ENCODE measurements around the gene PCOLCE2.
"Not testable (repeated sequence)": the region's sequence is repeated elsewhere in the genome, so short reads cannot be mapped to it uniquely, and the experiment has no call there.

Gene PCOLCE2

DNA sequence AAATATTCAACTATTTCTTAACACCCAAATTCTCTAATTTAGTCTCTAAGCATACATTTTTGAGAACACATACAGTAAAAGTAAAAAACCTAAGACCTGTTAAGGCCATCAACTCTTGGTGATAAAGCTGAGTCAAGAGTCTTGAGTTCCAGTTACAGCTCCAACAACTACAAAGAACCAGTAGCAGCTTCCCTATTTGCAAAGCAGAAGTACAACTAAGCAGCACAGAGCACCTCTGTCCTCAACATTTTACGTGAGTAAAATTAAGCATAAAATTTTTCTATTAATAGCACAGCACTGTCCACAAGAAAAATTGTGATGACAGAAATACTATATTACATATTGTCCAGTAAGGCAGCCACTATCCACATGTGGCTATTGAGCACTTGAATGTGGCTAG is 4.4 kb downstream of the PCOLCE2 start:
- TF ChIP-seq BACH2 (CRISPR knock-in tag; IDR thresholded peaks at IDR 0.05; ENCODE audit: borderline replicate concordance), result no peak
- TF ChIP-seq, protein P1, sequence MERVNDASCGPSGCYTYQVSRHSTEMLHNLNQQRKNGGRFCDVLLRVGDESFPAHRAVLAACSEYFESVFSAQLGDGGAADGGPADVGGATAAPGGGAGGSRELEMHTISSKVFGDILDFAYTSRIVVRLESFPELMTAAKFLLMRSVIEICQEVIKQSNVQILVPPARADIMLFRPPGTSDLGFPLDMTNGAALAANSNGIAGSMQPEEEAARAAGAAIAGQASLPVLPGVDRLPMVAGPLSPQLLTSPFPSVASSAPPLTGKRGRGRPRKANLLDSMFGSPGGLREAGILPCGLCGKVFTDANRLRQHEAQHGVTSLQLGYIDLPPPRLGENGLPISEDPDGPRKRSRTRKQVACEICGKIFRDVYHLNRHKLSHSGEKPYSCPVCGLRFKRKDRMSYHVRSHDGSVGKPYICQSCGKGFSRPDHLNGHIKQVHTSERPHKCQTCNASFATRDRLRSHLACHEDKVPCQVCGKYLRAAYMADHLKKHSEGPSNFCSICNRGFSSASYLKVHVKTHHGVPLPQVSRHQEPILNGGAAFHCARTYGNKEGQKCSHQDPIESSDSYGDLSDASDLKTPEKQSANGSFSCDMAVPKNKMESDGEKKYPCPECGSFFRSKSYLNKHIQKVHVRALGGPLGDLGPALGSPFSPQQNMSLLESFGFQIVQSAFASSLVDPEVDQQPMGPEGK (CRISPR knock-in tag; IDR thresholded peaks at IDR 0.05; ENCODE audit: borderline replicate concordance), result no peak
- TF ChIP-seq, protein P2, sequence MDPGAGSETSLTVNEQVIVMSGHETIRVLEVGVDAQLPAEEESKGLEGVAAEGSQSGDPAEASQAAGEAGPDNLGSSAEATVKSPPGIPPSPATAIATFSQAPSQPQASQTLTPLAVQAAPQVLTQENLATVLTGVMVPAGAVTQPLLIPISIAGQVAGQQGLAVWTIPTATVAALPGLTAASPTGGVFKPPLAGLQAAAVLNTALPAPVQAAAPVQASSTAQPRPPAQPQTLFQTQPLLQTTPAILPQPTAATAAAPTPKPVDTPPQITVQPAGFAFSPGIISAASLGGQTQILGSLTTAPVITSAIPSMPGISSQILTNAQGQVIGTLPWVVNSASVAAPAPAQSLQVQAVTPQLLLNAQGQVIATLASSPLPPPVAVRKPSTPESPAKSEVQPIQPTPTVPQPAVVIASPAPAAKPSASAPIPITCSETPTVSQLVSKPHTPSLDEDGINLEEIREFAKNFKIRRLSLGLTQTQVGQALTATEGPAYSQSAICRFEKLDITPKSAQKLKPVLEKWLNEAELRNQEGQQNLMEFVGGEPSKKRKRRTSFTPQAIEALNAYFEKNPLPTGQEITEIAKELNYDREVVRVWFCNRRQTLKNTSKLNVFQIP (CRISPR knock-in tag; IDR thresholded peaks at IDR 0.05; ENCODE audit: borderline replicate concordance, low read depth), result no peak
- no peak for TF ChIP-seq ZFP3 (CRISPR knock-in tag; IDR thresholded peaks at IDR 0.05)
- no peak for TF ChIP-seq OSR1 (CRISPR knock-in tag; IDR thresholded peaks at IDR 0.05)
- no peak for TF ChIP-seq CSDC2 (CRISPR knock-in tag; IDR thresholded peaks at IDR 0.05)
- TF ChIP-seq ARNTL (CRISPR knock-in tag; IDR thresholded peaks at IDR 0.05; ENCODE audit: borderline replicate concordance, low read depth), result no peak
- no peak for TF ChIP-seq PPARA (CRISPR knock-in tag; IDR thresholded peaks at IDR 0.05; ENCODE audit: borderline replicate concordance)
- TF ChIP-seq SNAI2 (CRISPR knock-in tag; IDR thresholded peaks at IDR 0.05), result no peak
- no peak for TF ChIP-seq ZNF565 (CRISPR knock-in tag; conservative IDR thresholded peaks at IDR 0.05; ENCODE audit: low read depth)
- TF ChIP-seq TCF4 (CRISPR knock-in tag; IDR thresholded peaks at IDR 0.05; ENCODE audit: borderline replicate concordance), result no peak

DNA sequence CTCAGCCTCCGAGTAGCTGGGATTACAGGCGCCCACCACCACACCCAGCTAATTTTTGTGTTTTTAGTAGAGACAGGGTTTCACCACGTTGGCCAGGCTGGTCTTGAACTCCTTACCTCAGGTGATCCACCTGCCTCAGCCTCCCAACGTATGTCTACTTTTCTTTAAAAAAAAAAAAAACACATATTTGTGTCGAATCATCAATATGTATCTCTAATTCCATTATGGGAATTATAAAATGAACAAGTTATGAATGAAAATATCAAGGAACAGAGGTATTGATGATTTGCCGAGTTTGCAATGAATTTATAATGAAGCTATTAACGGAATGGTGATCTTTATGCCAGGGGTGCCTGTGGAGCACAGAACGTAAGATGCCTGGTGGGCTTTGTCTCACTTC is 5.3 kb downstream of the PCOLCE2 start:
- not testable (repeated sequence) for ATAC-seq

More for the DNA sequence above, 4.4 kb downstream of the PCOLCE2 start:
- no peak for ATAC-seq

DNA sequence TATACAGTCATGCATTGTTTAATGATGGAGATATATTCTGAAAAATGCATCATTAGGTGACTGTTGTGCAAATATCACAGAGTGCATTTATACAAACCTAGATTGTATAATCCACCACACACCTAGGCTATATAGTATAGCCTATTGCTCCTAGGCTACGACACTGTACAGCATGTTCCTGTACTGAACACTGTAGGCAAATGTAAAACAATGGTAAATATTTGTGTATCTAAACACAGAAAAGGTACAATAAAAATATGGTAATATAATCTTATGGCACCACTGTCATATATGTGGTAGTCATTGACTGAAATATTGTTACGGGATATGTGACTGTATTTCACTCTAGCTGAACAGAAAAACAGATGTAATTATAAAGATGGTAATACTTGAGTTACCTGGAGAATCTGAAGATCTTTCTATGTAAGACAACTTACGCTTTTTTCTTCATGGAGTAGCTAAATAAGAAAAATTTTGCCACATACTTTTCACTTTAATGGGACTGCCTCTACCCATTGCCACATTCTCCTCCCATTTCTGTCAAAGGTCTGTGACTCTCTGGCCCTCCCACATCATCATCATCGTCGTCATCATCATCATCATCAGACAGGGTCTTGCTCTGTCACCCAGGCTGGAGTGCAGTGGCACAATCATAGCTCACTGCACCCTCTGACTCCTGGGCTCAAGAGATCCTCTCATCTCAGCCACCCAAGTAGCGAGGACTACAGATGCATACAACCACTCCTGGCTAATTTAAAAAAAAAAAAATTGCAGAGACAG is 7.2 kb downstream of the PCOLCE2 start:
- no peak for ATAC-seq
- TF ChIP-seq ZFP30 (CRISPR knock-in tag; IDR thresholded peaks at IDR 0.05) (no peak), SNAI2 (CRISPR knock-in tag; IDR thresholded peaks at IDR 0.05) (no peak), ZNF70 (CRISPR knock-in tag; IDR thresholded peaks at IDR 0.05) (no peak), BACH2 (CRISPR knock-in tag; IDR thresholded peaks at IDR 0.05; ENCODE audit: borderline replicate concordance) (no peak), CSDC2 (CRISPR knock-in tag; IDR thresholded peaks at IDR 0.05) (no peak), TCF4 (CRISPR knock-in tag; IDR thresholded peaks at IDR 0.05; ENCODE audit: borderline replicate concordance) (no peak), ISL1 (CRISPR knock-in tag; IDR thresholded peaks at IDR 0.05) (no peak), GLIS3 (CRISPR knock-in tag; IDR thresholded peaks at IDR 0.05) (no peak)
- TF ChIP-seq, protein P3, sequence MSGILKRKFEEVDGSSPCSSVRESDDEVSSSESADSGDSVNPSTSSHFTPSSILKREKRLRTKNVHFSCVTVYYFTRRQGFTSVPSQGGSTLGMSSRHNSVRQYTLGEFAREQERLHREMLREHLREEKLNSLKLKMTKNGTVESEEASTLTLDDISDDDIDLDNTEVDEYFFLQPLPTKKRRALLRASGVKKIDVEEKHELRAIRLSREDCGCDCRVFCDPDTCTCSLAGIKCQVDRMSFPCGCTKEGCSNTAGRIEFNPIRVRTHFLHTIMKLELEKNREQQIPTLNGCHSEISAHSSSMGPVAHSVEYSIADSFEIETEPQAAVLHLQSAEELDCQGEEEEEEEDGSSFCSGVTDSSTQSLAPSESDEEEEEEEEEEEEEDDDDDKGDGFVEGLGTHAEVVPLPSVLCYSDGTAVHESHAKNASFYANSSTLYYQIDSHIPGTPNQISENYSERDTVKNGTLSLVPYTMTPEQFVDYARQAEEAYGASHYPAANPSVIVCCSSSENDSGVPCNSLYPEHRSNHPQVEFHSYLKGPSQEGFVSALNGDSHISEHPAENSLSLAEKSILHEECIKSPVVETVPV (CRISPR knock-in tag; IDR thresholded peaks at IDR 0.05), result no peak

DNA sequence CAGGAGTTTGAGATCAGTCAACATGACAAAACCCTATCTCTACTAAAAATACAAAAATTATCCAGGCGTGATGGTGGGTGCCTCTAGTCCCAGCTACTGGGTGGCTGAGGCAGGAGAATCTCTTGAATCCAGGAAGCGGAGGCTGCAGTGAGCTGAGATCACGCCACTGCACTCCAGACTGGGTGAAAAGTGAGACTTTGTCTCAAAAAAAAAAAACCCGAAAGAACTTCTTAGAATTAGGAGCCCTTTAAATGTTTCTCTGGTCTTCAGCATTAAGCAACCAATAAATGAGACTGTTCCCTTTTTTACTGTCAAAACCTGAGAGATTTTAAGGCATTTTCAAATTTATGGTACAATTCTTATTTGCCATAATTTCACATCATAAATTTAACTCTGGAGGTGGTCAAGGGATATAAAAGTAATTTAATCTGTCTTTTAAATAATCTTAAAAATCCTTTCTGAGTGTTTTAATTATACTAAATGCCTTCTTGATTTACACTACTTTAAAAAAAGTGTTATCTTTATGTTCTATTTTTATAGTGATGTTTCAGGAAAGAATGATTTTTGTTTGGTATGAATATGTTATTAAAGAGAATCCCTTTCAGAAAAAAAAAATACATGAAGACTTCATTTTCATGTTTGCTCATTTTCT is 10.1 kb downstream of the PCOLCE2 start:
- TF ChIP-seq ZC3H10 (CRISPR knock-in tag; IDR thresholded peaks at IDR 0.05) (no peak), OSR1 (CRISPR knock-in tag; IDR thresholded peaks at IDR 0.05) (no peak), BACH2 (CRISPR knock-in tag; IDR thresholded peaks at IDR 0.05; ENCODE audit: borderline replicate concordance) (no peak), ZFP30 (CRISPR knock-in tag; IDR thresholded peaks at IDR 0.05) (no peak), RARB (CRISPR knock-in tag; IDR thresholded peaks at IDR 0.05) (no peak), TCF4 (CRISPR knock-in tag; IDR thresholded peaks at IDR 0.05; ENCODE audit: borderline replicate concordance) (no peak), TOX (CRISPR knock-in tag; IDR thresholded peaks at IDR 0.05; ENCODE audit: borderline replicate concordance) (no peak), ZNF565 (CRISPR knock-in tag; conservative IDR thresholded peaks at IDR 0.05; ENCODE audit: low read depth) (no peak), ZNF70 (CRISPR knock-in tag; IDR thresholded peaks at IDR 0.05) (no peak)
- TF ChIP-seq, protein P3 (CRISPR knock-in tag; IDR thresholded peaks at IDR 0.05), result no peak
- TF ChIP-seq, protein P2 (CRISPR knock-in tag; IDR thresholded peaks at IDR 0.05; ENCODE audit: borderline replicate concordance, low read depth), result no peak
- TF ChIP-seq, protein P4, sequence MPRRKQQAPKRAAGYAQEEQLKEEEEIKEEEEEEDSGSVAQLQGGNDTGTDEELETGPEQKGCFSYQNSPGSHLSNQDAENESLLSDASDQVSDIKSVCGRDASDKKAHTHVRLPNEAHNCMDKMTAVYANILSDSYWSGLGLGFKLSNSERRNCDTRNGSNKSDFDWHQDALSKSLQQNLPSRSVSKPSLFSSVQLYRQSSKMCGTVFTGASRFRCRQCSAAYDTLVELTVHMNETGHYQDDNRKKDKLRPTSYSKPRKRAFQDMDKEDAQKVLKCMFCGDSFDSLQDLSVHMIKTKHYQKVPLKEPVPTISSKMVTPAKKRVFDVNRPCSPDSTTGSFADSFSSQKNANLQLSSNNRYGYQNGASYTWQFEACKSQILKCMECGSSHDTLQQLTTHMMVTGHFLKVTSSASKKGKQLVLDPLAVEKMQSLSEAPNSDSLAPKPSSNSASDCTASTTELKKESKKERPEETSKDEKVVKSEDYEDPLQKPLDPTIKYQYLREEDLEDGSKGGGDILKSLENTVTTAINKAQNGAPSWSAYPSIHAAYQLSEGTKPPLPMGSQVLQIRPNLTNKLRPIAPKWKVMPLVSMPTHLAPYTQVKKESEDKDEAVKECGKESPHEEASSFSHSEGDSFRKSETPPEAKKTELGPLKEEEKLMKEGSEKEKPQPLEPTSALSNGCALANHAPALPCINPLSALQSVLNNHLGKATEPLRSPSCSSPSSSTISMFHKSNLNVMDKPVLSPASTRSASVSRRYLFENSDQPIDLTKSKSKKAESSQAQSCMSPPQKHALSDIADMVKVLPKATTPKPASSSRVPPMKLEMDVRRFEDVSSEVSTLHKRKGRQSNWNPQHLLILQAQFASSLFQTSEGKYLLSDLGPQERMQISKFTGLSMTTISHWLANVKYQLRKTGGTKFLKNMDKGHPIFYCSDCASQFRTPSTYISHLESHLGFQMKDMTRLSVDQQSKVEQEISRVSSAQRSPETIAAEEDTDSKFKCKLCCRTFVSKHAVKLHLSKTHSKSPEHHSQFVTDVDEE (CRISPR knock-in tag; IDR thresholded peaks at IDR 0.05), result no peak
- ATAC-seq, result no peak

Measured in SK-N-SH treated with all-trans-retinoic acid at 6 μM for 48 hours (cell line).